ENCODE measurements around the gene DNAJB5.

- TF ChIP-seq POLR2AphosphoS5 (IDR thresholded peaks at IDR 0.05; ENCODE audit: borderline replicate concordance, low read depth, low read length): no peak
- TF ChIP-seq EZH2 (IDR thresholded peaks at IDR 0.05): no peak
Observed at GRCh38 chr9:34962546-34962945, 27.0 kb upstream of the DNAJB5 start.
